Activated CD8-positive, alpha-beta T cell treated with anti-CD3 and anti-CD28 coated beads for 36 hours (primary cell): ENCODE data around the gene PTPRN2. TPM values are rescaled to one million over a fixed set of nuclear protein-coding genes. Genes with fewer than 3 reads are reported as not detected.

Experiments used
- ATAC-seq: fragments of 200-7000 bp; cut with Tn5 transposase; one replicate; pipeline ENCODE4 v1.10.0; 2021; ENCODE audit warnings: mild to moderate bottlenecking, moderate library complexity
- CTCF ChIA-PET: fragments of 350-600 bp; sonication (Branson Sonifier 250); formaldehyde crosslinking; loops from one replicate; lab custom pipeline; 2021; ENCODE audit warnings: antibody characterized with exemption; lab: Charles Lee
- POLR2A ChIA-PET: fragments of 350-600 bp; sonication (Branson Sonifier 250); formaldehyde crosslinking; loops from one replicate; lab custom pipeline; 2021; ENCODE audit warnings: antibody characterized with exemption; lab: Charles Lee
- DNase-seq: peaks from one replicate; pipeline ENCODE4 v3.0.0-alpha.2; 2020
- H3K27ac Mint-ChIP-seq: one replicate; pipeline ENCODE4 v1.8.0; 2021; ENCODE audit warnings: mild to moderate bottlenecking, mixed read lengths
- H3K27me3 Mint-ChIP-seq: one replicate; pipeline ENCODE4 v1.8.0; 2021; ENCODE audit warnings: mixed read lengths
- H3K36me3 Mint-ChIP-seq: one replicate; pipeline ENCODE4 v1.8.0; 2021; ENCODE audit warnings: low read depth, mixed read lengths
- H3K4me1 Mint-ChIP-seq: one replicate; pipeline ENCODE4 v1.8.0; 2021; ENCODE audit warnings: low read depth, mixed read lengths
- H3K4me3 Mint-ChIP-seq: one replicate; pipeline ENCODE4 v1.8.0; 2021; ENCODE audit warnings: mild to moderate bottlenecking, moderate library complexity, mixed read lengths
- H3K9me3 Mint-ChIP-seq: one replicate; pipeline ENCODE4 v1.8.0; 2021; ENCODE audit warnings: mixed read lengths
- CTCF ChIP-seq: fragments of 200-600 bp; IDR thresholded peaks from one replicate; pipeline ENCODE4 v1.8.0; 2022; ENCODE audit warnings: antibody characterized with exemption, mild to moderate bottlenecking
- intact Hi-C: fragments of 100-400 bp; cut with micrococcal nuclease; formaldehyde crosslinking; loops from one replicate; pipeline ENCODE4 v1.10.0; 2022
- total RNA-seq, 2 experiments: library from RNA; stranded (reverse); gene quantifications; one replicate each; pipeline ENCODE4 v1.2.3, GENCODE V29; 2021

PTPRN2 gene
- total RNA-seq, 2 experiments from 2014 or later: 0.49 to 0.65 TPM

- no peaks in the 10 kb centered on the region for H3K4me1 Mint-ChIP-seq
- H3K27ac Mint-ChIP-seq: no peak overlapping the region
- POLR2A ChIA-PET: no interaction called here
- no peak for ATAC-seq
- H3K4me3 Mint-ChIP-seq: no peak overlapping the region
- H3K36me3 Mint-ChIP-seq: no peaks in the 10 kb centered on the region
- no peak for TF ChIP-seq CTCF
- no peak for DNase-seq
- H3K9me3 Mint-ChIP-seq: no peaks in the 10 kb centered on the region
- intact Hi-C loops: no loop called here
- CTCF ChIA-PET: no interaction called here
- H3K27me3 Mint-ChIP-seq: no peaks in the 10 kb centered on the region
Measured at GRCh38 chr7:157652954-157653826, 934.4 kb downstream of the PTPRN2 start.

- ATAC-seq (no peak), DNase-seq (no peak)
- Mint-ChIP-seq H3K36me3 (no peaks in the 10 kb centered on the region), H3K27me3 (no peaks in the 10 kb centered on the region), H3K27ac (no peak overlapping the region), H3K4me3 (no peak overlapping the region), H3K9me3 (no peaks in the 10 kb centered on the region), H3K4me1 (no peaks in the 10 kb centered on the region)
- intact Hi-C loops: no loop called here
- ChIA-PET POLR2A (no interaction called here), CTCF (no interaction called here)
- no peak for TF ChIP-seq CTCF
Measured at GRCh38 chr7:157652161-157652953, 935.3 kb downstream of the PTPRN2 start.

GRCh38 chr7:157651366-157652160 is 936.1 kb downstream of the PTPRN2 start:
- POLR2A ChIA-PET: no interaction called here
- intact Hi-C loops: no loop called here
- H3K27me3 Mint-ChIP-seq: no peaks in the 10 kb centered on the region
- DNase-seq (no peak), ATAC-seq (no peak)
- H3K4me1 Mint-ChIP-seq: no peaks in the 10 kb centered on the region
- H3K36me3 Mint-ChIP-seq: no peaks in the 10 kb centered on the region
- no peak for TF ChIP-seq CTCF
- CTCF ChIA-PET: no interaction called here
- no peak overlapping the region for H3K27ac Mint-ChIP-seq
- H3K9me3 Mint-ChIP-seq: no peaks in the 10 kb centered on the region
- no peak overlapping the region for H3K4me3 Mint-ChIP-seq

- ChIA-PET POLR2A (no interaction called here), CTCF (no interaction called here)
- Mint-ChIP-seq H3K9me3 (no peaks in the 10 kb centered on the region), H3K27me3 (no peaks in the 10 kb centered on the region), H3K4me3 (no peak overlapping the region), H3K4me1 (no peaks in the 10 kb centered on the region), H3K36me3 (no peaks in the 10 kb centered on the region), H3K27ac (no peak overlapping the region)
- DNase-seq: no peak
- no peak for ATAC-seq
- TF ChIP-seq CTCF: no peak
- intact Hi-C loops: no loop called here
Measured at GRCh38 chr7:157650801-157651200, 936.8 kb downstream of the PTPRN2 start.
